Tibial nerve (tissue), 4 donors: ENCODE results near the gene USP6NL.

Experiments used
- CTCF ChIP-seq, 5 experiments: fragments of 200-600 bp in 3 of 5; fragments of 450-650 bp in 2 of 5; sonication (generic) in 3 of 5; IDR thresholded peaks; one replicate each; pipeline ENCODE4 v1.5.1; 2016 to 2019; ENCODE audit warnings: antibody characterized with exemption in 5 of 5, mild to moderate bottlenecking in 3 of 5, moderate library complexity in 2 of 5
- EP300 ChIP-seq, 2 donors: sonication (generic); formaldehyde crosslinking; IDR thresholded peaks; one replicate each; pipeline ENCODE4 v1.6.1; 2017; ENCODE audit warnings: antibody characterized with exemption in 2 of 2, mild to moderate bottlenecking in 1 of 2
- POLR2A ChIP-seq, 2 donors: fragments of 450-650 bp; IDR thresholded peaks; one replicate each; pipeline ENCODE4 v1.6.1; 2017; ENCODE audit warnings: antibody characterized with exemption in 2 of 2, mild to moderate bottlenecking in 2 of 2, moderate library complexity in 2 of 2

GRCh38 chr10:11435581-11435981, 175.9 kb downstream of the USP6NL start:
- TF ChIP-seq POLR2A (IDR thresholded peaks at IDR 0.05) (no peak), CTCF (IDR thresholded peaks at IDR 0.05) (no peak), EP300 (IDR thresholded peaks at IDR 0.05) (no peak)
